HG03342 (cell line): Measurements from ENCODE around the gene OS9.
A peak's percentile ranks its signal among the peaks of the same experiment; 100 is the strongest.

ENCODE experiments used
- ATAC-seq: cut with Tn5 transposase; IDR thresholded peaks from one replicate; pipeline ENCODE4 v1.9.1; 2021; ENCODE audit warnings: mild to moderate bottlenecking, moderate library complexity; ENCODE audit not compliant: unreplicated experiment

OS9 gene

DNA sequence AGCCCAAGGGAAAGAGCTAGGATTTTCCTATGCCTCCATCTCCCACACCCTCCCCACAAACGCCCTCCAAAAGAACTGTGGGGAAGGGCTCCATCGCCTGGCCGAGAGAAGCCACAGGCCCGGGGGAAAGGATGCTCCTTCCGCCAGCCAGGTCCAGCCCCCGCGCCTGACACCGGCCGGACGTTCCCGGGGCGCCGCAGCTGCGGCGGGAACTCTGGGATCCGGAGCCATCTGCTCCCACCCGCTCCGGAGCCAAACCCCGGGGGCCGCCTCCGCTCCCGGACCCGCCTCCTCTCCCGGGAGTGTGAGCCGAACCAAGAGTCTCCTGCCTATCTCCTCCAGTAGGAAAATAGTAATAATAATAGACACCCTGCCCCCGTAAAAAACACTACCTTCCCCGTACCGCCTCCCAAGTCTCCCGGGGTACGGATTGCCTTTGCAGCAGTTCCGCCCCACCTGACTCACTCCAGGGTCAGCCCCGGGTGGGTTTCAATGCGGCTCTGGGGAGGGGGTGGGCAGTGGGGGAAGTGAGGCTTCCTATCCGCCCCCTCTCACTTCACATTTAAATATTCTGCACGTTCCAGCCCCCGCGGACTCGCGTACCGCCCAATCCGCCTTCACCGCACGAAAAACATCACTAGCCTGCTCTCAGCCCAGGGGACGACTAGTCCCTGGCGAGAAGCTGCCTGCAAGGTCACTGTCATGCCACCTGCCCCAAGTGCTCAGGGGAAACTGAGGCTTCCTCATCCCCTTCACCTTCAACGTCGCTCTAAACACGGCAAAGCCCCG is 42.2 kb downstream of the OS9 start:
- no peak for ATAC-seq

DNA sequence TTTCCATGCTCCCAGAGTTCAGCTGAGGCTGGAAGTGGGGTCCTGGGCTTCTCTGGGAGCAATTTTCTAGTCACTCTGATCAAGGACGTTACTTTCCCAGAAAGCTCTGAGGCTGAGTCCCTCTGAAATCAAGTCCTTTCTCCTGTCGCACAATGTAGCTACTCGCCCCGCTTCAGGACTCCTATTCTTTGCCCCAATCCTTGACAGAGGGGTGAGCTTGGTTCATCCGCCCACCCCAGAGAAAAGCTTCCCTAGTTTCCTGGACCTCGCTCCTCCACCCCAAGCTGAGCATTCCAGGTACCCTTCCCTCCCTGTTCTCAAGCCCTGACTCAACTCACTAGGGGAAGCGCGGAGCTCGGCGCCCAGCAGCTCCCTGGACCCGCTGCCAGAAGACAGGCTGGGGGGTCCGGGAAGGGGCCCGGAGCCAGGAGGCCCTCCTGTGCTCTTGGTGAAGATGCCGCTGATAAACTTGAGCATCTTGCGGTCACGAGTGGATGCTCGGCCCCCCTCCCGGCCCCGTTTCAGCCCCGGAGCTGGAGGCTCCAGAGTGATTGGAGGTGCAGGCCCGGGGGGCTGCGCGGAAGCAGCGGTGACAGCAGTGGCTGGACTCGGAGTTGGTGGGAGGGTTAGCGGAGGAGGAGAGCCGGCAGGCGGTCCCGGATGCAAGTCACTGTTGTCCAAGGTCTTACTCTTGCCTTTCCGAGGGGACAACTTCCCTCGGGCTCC is 43.0 kb downstream of the OS9 start:
- no peak for ATAC-seq

DNA sequence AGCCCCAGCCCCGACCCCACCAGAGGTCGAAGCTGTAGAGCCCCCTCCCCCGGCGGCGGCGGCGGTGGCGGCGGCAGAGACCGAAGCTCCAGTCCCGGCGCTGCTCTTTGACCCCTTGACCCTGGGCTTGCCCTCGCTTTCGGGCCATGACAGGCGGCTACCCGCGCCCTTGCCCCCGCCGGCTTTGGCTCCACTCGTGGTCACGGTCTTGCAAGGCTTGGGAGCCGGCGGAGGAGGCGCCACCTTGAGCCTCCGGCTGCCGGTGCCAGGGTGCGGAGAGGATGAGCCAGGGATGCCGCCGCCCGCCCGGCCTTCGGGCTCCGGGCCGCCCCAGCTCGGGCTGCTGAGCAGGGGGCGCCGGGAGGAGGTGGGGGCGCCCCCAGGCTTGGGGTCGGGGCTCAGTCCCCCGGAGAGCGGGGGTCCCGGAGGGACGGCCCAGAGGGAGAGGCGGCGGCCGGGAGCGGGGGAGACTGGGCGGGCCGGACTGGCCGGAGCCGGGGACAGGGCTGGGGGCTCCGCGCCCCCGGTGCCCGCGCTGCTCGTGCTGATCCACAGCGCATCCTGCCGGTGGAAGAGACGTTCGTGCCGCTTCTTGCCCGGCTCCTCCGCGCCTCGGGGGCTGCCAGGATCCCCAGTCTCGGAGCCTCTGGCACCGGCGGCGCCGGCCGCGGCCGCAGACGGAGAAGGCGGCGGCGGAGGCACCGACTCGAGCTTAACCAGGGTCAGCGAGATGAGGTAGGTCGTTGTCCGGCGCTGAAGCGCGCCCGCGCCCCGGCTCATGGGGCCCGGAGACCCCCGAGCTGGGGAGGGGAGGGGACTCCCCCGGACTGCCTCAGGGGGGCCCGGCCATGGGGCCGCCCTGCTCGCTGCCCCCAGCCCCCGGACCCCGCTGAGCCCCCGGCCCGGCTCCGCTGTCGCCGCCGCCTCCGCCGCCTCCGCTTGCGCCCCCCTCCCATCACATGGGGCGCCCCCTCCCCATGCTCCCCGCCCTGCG is 43.8 kb downstream of the OS9 start:
- ATAC-seq: no peak

DNA sequence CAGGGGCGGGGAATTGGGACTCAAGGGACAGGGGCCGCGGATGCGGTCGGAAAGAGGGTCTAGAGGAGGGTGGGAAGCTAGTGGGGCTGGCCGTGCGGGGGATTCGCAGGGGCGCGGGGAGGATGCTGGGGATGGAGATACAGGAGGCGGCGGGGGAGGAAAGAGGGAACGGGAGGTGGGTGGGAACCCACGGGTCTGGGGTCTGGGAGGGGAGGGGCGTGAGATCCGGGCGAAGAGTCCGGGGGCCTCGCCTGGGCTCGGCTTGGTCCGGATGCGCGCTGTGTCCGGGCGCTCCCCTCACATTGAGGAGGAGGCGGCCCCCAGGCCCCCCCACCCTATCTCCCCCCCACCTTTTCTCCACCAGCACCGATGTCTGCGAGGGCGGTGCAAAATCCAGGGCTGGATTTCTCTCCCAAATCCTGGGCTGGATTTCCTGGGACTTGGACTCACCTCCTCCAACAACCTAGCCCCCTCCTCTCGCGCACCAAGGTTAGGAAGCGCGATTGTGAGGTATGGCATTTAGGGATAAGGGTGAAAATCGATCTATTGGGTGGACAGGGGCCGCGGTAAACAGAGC is 44.8 kb downstream of the OS9 start, which contains the start of gene AGAP2:
TSS of gene AGAP2 (minus strand) at position 82 of the 577 bp plus-strand sequence. CDS start 496 bp downstream, outside the sequence.
- no peak for ATAC-seq

DNA sequence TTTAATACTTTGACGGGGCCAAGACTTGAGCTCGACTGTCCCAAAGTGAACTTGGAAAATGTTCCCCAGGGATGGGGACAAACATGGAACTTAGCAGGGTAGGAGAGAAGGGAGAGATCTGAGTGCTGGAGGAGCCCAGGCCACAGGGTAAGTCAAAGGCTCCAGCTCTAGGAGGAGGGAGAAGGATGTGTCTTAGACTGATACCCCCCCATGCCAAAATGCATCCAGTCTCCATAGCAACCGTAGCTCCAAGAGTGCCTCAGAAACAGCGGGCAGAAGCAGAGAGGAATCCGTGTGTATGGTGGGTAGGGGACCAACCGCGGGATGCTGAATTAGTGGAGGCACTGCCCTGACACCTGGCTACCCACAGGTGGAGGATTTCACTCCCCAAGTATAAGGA is 45.5 kb downstream of the OS9 start:
- no peak for ATAC-seq

DNA sequence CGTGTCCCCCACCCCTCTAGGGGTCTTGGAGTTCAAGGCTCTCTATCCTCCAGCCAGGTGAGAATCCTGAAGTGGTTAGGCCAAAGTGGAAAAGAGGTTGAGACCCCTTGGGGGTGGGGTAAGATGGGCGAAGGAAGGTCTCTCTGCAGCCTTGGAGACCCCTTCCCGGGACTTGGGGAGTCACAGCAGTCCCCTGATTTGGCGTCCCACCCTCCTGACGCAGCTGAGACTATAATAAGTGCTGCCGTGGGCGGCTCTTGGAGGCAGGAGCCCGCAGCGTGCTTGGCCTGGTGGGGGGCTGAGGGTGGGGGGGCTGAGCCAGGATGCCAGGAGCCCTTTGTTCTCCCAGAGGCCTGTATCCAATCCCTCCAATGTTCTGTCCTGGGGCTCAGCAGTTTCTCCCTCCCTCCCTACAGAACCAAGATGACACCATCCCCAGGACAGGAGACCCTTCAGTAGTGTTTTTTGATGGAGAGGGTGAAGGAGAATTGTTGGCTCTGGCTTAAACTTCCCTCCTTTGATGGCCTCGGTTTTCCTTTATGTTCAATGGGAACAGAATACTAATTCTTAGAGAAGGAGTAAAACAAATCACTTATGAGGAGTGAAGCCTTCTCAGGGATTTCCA is 46.1 kb downstream of the OS9 start:
- no peak for ATAC-seq

DNA sequence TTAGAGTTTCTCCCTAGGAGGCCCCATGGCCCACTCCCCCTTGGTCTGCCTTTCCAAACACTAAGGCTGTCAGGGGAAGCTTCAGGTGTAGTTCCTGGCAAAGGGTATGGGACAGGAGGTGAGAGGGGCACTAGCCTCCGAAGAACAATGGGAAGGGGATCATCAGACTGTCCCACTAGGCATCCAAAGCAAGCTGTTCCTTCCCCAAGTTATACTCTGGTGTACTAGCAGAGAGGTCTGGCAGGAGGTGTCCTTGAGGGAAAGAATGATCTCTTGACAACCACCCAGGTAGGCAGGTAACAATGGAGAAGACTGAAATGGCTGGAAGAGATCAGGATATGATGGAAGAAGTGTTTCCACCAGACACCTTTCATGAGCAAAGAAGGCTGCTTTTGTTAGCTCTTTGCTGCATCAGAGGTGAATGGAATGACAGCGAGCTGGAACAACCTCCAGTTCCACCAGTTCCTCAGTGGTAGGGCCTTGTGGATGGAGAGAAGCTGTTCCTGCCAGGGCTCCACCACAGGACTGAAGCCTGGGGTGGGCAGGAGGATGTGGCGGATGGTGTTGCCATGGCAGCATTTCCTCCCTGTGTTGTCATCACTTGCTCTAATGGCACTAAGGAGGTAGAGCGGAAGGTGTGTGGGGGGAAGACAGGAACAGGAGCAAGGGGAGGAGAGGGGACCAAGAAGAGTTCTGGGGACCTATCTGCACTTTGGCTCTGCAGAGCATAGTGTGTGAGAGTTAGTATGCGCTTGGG is 46.9 kb downstream of the OS9 start:
- peak; percentile 54 for ATAC-seq

DNA sequence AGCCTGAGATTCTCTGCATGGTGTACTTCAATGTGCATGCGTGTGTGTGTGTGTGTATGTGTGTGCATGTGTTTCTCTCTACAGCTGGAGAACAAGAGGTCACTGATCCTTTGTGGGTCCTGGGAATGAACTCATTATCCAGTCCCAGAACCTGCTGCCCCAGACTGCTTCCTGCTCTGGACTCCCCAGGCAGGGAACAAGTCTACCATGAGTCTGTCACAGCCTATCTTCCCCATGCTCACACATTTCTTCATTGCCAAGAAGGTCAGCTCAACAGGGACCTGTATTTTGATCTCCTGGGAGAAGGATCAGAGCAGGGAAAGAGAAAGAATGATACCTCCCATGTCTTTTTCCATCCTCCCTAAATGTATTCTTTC is 47.5 kb downstream of the OS9 start:
- ATAC-seq: no peak

DNA sequence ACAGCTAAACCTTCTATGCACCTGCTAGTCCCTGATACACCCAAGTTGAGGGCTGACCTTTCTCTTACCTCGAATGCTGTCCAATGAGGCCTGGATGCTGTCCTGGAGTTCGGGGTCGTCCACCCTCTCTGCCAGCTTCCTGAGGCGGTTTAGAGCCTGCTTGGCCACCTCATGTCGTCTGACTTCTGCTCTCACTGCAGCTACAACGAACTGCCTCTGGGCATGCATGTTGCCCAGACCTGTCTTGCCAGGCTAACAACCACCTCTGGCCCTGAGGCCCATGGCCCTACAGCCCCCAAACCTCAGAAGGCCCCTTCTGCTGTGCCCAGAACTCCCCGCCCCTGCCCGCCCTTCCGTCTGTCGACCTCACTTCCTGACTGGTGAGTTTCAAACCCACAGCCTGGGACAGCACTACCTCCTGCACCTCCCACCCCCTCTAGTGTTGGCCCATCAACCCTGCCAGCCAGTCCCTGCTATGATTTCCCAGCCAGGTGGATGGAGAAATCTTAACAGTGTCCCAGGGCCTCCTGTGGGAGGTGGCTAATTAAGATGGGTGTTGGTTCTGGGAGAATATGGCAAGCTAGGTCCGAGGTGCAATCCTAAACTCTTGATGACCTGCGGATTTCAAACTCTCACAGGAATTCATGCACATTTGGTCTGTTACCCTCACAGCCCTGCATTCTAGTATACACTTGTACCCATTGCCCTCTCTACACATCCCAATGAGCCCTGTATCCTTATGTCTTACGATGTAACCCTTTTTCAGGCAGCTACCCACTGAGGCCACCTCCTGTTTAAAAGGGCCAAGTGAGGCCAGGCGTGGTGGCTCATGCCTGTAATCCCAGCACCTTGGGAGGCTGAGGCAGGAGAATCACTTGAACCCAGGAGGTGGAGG is 48.2 kb downstream of the OS9 start:
- peak; percentile 49 for ATAC-seq

DNA sequence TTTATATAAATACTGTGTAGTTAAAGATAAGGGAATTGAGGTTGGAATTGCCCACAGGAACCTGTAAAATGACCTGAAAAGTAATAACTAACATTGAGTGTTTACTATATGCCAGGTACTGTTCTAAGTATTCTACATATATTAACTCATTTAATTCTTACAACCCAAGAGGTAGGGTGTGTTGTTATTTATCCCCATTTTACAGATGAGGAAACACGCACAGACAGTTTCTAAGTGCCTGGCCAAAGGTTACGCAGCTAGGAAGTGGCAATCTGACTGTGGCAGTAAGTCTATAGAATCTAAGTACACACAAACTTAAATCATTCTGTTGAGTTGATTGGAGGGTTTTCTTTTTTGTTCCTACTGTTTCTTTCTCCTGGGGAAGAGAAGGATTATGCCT is 49.8 kb downstream of the OS9 start:
- ATAC-seq: no peak

DNA sequence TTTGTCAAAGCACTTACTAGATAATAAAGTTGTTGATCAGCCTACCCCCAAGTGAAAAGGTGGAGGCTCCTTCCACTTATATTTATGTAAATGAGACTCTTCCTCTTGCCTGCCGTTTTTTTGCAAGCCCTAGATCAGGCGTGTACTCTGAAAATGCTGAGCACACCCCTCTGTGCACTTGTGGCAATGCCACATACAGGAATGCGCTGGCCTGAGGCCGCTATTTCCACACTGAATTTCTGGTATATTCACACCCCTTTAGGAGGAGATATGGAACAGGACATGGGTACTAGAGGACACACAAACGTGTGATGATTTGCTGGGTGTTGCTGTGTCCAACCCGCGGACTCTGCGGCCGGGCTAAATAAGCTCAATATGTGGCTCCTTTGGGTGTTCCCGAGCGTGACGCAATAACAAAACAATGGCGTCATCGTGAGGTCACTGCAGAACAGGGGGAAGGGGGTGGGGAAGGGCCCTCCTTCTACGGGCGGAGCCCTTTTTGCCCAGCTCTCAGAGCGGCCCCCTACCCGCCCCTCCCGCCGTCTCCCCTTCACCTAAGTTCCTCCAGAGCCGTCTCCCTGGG is 50.4 kb downstream of the OS9 start:
- ATAC-seq: peak; percentile 37

DNA sequence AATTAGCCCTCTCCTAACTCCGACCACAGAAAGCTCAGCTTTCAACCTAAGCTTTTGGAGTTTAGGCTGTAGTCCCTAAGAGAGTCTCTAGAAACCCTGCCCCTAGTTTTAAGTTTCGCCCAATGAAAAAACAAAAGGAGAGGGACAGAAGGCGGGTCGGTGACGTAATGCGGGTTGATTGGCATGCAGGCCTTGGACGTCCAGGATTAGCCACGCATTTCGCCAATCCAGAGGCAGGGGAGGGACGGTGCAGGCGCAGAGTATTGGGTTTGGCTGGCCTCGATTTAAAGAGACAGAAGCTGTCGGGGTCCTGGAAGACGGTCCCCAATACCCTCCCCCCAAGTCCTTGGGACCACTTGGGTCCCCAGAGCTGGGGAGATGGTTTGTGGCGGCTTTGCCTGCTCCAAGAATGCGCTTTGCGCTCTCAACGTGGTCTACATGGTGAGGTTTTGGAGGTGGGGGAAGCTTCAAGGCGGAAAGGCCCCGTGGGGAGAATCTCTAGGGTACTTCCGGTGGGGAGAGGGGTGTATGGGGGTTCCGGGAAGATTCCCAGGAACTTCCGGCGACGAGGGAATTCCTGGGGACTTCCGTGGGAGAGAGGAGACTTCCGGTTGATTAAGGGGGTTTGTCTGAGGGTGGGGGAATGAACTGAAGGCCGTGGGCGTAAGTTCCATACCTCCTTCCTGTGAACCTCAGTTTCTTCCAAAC is 51.0 kb downstream of the OS9 start, which contains the start of gene TSPAN31:
TSS of gene TSPAN31 (plus strand) at position 263 of the 708 bp plus-strand sequence. CDS start at position 379, 116 bp downstream.
- ATAC-seq: peak; percentile 78

DNA sequence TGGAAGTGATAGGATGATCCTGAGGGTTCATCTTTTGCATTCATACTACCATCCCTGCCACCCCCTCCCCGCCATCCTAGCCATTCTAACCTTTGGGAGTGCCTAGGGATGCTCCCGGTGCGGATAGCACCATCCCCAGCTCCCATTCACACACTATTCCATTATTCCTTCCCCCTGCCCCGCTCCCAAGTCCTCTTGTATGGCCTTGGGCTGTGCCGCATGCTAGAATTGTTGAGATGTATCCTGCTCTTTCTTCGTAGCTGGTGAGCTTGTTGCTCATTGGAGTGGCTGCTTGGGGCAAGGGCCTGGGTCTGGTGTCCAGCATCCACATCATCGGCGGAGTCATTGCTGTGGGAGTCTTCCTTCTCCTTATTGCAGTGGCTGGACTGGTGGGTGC is 51.6 kb downstream of the OS9 start:
- ATAC-seq: no peak

DNA sequence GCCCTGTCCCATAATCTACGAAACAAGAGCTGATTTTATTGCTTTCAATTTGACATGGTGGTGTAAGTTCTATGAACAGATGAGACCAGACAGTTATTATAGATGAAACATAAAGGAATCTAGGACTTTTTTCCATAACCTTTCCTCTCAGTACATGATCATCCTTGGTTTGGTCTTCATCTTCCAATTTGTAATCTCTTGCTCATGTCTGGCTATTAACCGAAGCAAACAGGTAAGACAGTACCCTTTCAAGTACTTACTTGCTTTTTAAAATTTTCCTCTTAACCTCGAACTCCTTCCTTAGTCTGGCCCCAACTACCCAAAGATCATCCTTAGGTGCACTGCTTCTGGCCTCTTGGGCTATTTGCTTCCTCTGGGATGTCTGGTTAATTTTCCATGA is 52.1 kb downstream of the OS9 start:
- ATAC-seq: no peak

DNA sequence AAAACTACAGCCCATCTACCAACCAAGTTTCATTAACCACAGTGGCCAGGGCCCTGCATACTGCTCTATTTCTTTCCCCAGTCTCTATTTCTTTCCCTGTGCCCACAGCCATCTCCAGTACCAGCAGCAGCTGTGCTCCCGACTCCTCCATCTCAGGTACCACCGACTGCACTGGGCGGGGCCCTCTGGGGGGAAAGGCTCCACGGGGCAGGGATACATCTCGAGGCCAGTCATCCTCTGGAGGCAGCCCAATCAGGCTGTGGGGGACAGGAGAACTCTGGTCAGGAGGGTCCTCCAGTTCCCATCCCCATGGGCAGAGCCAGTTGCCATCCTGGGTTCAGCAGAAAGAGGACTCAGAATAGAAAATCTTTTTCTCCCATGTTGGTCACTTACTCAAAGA is 55.1 kb downstream of the OS9 start:
- no peak for ATAC-seq

DNA sequence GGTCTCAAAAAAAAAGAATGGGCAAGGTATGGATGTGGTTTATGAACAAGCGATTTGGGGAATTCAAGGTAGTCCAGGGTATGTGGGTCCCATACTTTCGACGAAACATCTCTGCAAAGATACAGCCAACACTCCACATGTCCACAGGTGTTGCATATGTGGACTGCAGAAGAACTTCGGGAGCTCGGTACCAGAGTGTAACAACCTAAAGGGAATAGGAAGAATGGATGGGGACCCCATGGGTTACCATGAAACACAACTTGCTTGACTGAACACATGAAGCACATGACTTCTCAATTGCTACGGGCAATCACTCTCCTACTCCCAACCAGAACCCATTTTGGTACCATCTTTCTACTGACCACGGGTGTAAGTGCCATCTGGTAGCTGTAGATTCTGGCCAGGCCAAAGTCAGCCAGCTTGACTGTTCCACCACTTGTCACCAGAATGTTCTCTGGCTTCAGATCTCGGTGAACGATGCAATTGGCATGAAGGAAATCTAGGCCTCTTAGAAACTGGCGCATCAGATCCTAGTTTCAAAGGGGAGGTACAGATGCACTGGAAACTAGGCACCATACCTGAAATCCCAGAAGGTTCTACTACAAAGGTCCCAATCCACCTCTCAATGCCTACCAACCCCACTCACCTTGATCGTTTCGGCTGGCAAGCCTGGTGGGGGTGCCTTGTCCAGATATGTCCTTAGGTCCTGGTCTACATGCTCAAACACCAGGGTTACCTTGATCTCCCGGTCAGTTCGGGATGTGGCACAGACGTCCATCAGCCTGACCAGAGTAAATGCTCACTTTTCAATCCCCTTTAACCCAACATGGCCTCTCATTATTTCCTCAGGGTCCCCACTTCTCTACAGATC is 56.9 kb downstream of the OS9 start:
- ATAC-seq: no peak

DNA sequence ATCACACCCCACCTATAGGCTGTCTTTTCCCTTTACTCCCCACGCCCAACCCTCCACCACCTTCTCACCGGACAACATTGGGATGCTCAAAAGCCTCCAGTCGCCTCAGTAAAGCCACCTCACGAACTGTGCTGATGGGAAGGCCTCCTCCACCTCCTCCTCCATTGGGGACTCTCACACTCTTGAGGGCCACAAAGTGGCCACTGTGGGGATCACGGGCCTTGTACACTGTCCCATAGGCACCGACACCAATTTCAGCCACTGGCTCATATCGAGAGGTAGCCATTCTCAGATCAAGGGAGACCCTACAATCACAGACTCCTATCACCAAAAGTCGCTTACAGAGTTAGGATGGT is 57.5 kb downstream of the OS9 start:
- ATAC-seq: no peak
